UCSD-AML1 (cell line): ENCODE measurements around the gene CASK.
"Not testable (repeated sequence)": the region's sequence is repeated elsewhere in the genome, so short reads cannot be mapped to it uniquely, and the experiment has no call there.

Experiments used
- DNase-seq: peaks from one replicate; lab custom pipeline; 2025; ENCODE audit not compliant: unreplicated experiment; lab: John Stamatoyannopoulos, UW

CASK gene

DNA sequence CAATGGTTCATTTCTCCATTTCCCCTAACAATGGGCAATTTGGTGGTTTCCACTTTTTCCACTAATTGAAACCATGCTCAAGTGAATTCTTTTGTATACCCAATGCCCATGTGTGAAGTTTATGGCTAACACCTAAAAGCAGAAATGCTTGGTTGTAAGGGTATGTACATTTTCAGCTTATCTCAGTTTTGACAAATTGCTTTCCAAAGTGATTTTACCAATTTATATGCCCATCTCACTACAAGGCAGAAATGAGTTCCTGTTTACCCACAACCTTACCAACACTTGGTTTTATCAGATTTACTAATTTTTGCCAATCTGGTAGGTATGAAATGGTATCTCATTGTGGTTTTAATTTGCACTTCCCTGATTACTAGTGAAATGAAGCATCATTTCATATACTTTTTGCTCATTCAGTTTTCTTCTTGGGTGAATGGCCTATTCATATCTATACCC, 219.8 kb downstream of the CASK start:
- no peak for DNase-seq

- DNase-seq, result no peak
Observed at GRCh38 chrX:41695426-41695825, 227.9 kb downstream of the CASK start.

DNA sequence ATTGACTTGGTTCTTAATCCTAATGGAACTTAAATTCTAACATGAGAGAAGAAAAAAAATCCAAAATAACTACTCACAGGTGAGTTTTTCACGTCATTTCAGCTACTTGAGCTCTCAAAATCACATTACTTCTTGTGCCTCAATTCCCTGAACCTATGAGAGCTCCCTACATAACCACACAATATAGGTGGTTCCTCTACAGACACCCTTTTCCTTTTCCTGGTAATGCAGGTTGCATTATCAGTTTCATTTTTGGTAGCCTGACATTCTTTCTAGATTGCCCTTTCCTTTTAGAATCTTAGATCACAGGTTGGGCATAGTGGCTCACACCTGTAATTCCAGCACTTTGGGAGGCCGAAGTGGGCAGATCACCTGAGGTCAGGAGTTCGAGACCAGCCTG, 230.3 kb downstream of the CASK start:
- DNase-seq, result no peak

GRCh38 chrX:41692162-41692749, 231.1 kb downstream of the CASK start:
- no peak for DNase-seq

DNA sequence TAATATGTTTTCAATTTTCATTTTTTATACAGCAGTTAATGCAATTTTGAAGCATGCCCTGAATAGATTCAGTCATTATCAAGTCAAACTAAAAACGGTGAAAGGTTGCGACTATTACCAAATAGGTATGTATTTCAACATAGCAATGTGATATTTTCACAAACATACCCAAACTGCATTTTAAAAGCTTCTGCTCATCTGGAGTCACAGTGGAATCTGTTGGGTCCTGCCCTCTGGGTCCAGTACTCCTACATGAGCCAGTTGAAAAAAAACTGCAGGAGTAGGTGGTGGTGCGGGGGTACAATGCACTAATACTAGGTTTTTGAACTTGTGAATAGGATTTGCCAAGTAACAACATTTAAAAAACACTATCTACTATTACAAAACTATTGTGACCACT, 233.6 kb downstream of the CASK start:
- no peak for DNase-seq

GRCh38 chrX:41688835-41689234, 234.5 kb downstream of the CASK start, which contains the start of gene GPR34:
Gene GPR34 (plus strand): TSS chrX:41688973. CDS start chrX:41695634, 6,661 bp downstream.
- DNase-seq, result no peak

GRCh38 chrX:41688156-41688555, 235.2 kb downstream of the CASK start:
- no peak for DNase-seq

DNA sequence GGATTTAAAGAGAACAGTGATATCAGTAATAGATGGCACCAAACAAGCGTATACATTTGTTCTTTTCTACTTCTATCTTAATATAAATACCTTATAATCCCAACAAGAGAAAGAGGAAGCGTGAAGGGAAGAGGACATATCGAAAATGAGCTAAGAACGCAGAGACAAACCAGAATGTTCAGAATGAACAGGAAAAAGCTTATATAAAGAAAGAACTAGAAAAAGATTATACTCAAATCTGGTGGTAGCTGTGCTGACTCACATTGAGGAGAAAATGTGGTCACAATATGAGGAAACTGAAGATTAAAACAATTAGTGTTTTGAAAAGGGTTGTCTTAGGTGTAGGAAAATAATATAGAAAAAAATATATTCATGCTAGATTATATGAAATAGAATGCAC, 236.6 kb downstream of the CASK start:
- DNase-seq, result no peak

DNA sequence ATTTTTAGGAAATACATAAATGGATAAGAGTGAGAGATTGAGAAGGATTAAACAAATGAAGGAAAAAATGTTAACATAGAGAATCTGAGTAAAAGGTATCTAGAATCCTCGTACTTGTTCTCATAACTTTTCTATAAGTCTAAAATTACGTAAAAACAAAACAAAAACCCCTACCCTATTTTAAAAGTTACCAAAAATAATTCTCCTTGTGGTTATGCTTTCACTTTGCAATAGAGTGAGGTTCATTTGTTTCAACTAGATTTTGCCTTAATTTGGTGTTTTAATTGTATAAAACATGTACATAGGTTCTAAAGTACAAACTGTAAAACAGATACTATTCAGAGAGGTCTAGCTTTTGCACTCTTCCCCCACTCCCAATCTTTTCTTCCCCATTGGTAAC, 238.4 kb downstream of the CASK start:
- DNase-seq, result no peak

GRCh38 chrX:41684138-41684537, 239.2 kb downstream of the CASK start:
- DNase-seq, result no peak

DNA sequence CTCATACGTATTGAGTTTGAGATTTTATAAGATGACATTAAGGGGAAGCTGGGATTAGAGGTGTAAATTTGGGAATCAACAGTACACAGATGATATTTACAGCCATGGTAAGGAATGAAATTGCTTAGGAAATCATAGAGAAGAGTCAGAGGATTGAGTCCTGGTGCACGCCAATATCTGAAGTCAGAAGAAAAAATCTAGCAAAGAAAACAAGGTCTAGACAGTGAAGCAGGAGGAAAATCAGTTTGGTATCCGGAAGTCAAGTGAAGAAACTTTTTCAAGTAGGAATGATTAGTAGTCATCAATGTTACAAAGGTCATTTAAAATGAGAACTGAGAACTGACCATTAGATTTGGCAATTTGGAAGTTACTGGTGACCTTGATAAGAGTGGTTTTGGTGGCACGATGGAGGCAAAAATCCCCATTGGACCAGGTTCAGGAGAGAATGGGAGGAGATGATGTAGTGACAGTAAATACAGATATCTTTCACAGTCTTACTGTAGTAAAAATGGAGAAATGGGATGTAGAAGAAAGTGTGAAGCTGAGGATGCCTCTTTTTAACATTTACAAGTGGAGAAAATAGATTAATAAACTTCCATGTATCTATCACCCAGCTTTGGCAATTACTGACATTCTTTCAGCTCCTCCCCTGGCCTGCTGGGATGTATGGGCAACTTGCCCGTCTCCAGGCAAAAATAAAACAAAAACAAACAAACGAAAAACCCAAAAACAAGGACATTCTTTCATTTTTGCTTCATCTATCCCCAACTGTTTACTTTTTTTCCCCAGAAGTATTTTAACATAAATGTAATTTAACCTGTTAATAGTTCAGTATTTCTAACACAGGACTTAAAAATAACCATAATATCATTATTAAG, 245.9 kb downstream of the CASK start:
- DNase-seq, result no peak

DNA sequence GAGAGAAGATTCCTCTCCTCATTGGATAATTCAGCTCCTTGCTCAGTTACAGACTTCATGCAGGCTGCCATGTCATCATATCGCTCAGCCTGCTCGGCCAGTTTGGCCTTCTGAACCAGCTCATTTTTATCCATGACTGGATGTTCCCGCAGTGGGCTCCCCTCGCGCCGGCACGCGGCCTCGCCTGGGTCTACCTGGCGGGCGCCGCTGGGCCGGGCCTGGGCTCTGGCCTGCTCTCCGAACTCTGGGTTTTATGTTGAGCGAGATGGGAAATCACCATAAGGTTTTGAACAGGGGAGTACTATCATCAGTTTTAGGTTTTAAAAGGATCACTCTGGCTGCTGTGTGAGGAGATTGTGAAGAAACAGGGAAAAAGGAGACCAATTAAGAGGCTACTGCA, 247.0 kb downstream of the CASK start:
- not testable (repeated sequence) for DNase-seq

DNA sequence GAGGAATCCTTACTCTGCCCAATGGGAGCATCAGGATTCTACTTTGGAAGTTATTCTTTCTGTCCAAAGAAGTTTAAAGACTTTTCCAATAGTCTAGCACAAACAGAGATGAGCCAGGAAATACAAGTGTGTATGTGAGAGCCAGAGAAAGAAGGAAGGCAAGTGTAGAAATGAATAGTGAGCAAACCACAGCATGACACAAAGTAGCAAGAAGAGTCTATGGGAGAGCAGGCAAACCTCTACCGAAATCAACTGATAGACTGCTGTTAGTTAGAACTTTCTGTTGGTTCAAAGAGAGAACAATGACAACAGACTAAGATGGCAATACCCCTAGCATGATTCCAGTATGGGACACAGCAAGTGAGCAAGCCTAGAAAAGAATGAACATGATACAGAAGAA, 250.7 kb downstream of the CASK start:
- no peak for DNase-seq

DNA sequence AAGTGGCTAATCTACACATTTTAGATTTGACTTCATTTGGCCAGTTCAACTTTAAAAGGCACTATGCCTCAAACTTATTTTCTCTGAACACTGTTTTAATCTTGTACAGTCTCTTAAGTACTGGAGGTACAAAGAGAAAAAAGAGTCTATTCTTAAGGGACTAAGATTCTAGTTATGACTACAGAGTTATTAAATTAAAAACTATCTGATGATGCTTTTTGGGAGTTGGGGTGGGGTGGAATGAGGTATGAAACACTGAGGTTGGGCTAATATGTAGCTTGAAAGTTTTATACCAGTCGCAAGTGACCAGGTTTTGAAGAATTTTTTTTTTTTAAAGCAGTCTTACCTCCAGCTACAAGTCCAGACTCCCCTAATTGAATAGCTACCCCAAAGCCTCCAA, 252.3 kb downstream of the CASK start:
- no peak for DNase-seq

- DNase-seq, result no peak
Observed at GRCh38 chrX:41670112-41670511, 253.2 kb downstream of the CASK start.

DNA sequence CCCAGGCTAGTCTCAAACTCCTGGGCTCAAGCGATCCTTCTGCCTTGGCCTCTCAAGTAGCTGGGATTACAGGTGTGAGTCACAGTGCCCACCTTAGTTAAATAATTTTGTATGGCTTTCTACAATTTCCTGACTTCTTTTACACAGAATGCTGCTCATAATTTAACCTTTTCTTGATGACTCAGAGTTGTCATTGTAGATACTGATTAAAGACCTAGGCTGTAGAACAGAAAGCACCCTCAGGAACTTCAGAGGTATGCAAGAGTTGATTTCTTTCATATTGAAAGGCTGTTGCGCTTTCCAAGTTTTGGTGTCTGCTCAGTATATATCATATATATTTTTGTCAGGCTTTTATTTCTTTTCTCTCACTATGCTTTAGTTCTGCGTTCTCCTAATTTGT, 255.7 kb downstream of the CASK start:
- no peak for DNase-seq

DNA sequence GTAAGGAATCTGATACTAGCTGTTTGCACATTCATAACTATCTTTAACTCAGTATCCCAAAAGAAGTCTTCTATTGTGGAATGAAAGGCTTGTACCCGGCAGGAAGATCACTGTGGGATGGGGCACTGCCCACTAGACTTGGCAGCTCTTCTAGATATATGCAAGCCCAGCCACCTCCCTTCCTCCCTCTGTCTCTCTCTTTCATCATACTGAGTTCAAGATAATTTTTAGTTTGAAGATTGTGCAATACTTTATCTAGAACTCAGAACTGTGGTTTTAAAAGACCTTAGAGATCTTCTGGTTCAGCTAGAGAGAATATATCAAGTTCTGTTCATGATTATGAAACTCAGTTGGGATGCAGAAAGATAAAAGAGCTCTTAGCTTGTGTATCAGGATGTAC, 257.1 kb downstream of the CASK start:
- DNase-seq, result no peak

GRCh38 chrX:41665686-41666085, 257.7 kb downstream of the CASK start:
- no peak for DNase-seq

GRCh38 chrX:41664908-41665307, 258.4 kb downstream of the CASK start:
- no peak for DNase-seq

DNA sequence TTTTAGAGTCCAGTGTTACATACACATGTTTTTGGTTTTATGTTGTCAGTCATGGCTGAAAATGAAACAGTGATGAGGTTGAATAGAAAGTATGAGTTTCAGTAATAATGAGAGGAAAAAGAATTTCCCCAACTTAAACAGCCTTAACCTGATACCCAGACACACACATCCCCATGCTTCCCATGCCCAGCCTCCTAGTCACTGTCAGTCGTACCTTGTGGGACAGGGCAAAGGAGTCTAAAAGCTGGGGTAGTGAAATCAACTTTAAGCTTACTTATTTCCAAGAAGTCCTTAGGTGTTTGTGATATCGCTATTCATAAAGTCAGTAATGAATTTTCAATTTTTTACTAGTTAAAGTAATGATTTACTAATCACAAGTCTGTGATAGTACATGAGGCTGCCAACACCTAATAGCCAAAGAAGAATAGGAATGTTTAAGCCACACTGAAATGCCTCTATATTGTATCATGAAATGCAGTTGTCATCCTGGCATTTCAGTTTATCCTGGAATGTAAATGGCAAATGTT, 258.9 kb downstream of the CASK start:
- no peak for DNase-seq

DNA sequence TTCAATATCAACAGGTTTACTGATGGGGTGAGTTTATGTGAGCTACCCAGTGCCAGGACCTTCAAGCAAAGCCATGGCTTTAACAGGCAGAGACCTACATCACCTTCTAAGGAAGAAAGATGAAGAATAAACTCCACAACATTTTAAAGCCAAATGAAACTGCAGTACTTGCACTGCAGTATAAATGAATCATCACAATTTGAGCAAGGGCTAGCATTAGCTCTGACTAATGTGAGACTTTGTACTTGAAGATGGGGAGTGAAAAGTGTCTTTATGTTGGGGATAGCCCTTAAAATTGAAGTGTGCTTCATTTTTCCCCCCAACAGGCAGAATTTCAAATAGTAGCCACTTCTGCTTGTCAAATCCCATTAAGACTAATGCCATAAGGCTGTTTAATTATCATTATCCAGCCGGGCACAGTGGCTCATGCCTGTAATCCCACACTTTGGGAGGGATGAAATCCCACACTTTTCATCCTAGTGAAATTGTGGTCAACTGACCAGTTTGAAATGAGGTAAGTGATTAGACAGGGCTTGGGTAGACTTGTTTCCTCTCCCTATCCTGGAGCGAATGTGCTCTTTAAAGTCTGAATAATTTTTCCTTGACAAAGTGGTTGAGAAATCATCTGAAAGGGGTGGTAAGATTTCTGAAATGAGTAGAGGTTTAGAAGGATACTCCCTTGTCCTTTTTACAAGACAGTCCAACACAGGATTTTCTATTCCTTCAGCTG, 261.8 kb downstream of the CASK start:
- no peak for DNase-seq

- DNase-seq, result no peak
Observed at GRCh38 chrX:41655631-41656030, 267.7 kb downstream of the CASK start.
